ENCODE results near the gene STN1. TPM values are rescaled to one million over a fixed set of nuclear protein-coding genes. Genes with fewer than 3 reads are reported as not detected.

STN1 gene
- total RNA-seq, 1 donor from 2014 or later: 42.3 TPM

- intact Hi-C loops (cut with DNase I): loop anchor here (10.0 kb wide), 1 partner anchor 65 kb away; the partner anchor contains the start of gene SLK
- Histone ChIP-seq H3K9me3 (no peaks in the 10 kb centered on the region), H3K27ac (no peak overlapping the region), H3K36me3 (peaks cover 76% of the 10 kb centered on the region), H3K27me3 (no peaks in the 10 kb centered on the region), H3K4me1 (peaks cover 22% of the 10 kb centered on the region), H3K4me3 (no peak overlapping the region)
- no peak for DNase-seq
- TF ChIP-seq, protein P1, sequence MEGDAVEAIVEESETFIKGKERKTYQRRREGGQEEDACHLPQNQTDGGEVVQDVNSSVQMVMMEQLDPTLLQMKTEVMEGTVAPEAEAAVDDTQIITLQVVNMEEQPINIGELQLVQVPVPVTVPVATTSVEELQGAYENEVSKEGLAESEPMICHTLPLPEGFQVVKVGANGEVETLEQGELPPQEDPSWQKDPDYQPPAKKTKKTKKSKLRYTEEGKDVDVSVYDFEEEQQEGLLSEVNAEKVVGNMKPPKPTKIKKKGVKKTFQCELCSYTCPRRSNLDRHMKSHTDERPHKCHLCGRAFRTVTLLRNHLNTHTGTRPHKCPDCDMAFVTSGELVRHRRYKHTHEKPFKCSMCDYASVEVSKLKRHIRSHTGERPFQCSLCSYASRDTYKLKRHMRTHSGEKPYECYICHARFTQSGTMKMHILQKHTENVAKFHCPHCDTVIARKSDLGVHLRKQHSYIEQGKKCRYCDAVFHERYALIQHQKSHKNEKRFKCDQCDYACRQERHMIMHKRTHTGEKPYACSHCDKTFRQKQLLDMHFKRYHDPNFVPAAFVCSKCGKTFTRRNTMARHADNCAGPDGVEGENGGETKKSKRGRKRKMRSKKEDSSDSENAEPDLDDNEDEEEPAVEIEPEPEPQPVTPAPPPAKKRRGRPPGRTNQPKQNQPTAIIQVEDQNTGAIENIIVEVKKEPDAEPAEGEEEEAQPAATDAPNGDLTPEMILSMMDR (IDR thresholded peaks at IDR 0.05): no peak
- no peak for ATAC-seq
Observed at GRCh38 chr10:103899312-103899711, 18.7 kb downstream of the STN1 start.

DNA sequence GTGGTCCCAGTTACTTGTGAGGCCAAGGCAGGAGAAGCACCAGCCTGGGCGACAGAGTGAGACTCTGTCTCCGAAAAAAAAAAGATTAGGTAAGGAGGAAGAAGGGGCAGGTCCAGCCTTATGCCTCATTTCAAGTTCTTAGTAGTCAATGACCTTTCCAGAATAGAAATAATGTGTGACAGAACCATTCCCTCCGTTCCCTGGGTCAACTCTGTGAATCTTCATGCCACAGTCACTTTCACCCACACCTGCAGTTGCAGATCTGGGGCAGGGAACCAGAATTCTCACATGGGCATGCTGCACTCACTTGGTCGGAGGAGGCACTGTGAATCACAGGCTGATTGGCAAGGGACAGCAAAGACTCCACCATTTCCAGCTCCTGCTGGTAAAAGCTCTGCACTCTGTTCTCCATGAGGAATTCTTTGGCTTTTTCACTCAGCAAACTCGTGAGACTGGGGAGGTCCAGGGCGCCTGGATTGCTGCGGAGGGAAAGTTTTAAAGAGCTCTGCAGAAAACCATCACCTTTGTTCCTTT is 20.7 kb downstream of the STN1 start:
- Histone ChIP-seq H3K4me3 (no peak overlapping the region), H3K9me3 (no peaks in the 10 kb centered on the region), H3K27ac (no peak overlapping the region), H3K36me3 (peaks cover 60% of the 10 kb centered on the region), H3K4me1 (peaks cover 33% of the 10 kb centered on the region), H3K27me3 (no peaks in the 10 kb centered on the region)
- intact Hi-C loops (cut with DNase I): loop anchor here (10.0 kb wide), 1 partner anchor 67 kb away; the partner anchor contains the start of gene SLK
- no peak for DNase-seq
- ATAC-seq: no peak
- TF ChIP-seq, protein P1 (IDR thresholded peaks at IDR 0.05): no peak

DNA sequence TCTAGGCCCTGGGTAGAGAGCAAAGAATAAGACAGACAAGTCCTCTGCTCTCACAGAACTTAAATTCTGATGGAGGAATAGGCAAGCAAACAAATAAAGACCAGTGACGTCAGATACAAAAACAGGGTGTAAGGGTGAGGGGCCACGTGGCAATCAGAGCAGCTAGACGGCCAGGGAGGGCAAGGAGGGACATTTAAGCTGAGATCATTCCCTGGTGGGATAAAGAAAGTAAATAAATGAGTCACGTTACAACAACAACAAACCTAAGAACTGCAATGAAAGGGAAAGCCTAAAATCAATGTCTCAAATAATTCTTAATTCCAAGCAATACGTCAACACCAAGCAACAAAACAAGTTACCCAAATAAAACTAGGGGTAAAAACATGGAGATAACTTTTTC is 21.8 kb downstream of the STN1 start:
- Histone ChIP-seq H3K4me3 (no peak overlapping the region), H3K9me3 (no peaks in the 10 kb centered on the region), H3K4me1 (peaks cover 41% of the 10 kb centered on the region), H3K27me3 (no peaks in the 10 kb centered on the region), H3K27ac (peak overlapping the region; percentile 82), H3K36me3 (peaks cover 64% of the 10 kb centered on the region)
- ATAC-seq: no peak
- intact Hi-C loops (cut with DNase I): loop anchor here (10.0 kb wide), 1 partner anchor 69 kb away; the partner anchor contains the start of gene SLK
- TF ChIP-seq, protein P1 (IDR thresholded peaks at IDR 0.05): no peak
- DNase-seq: no peak

DNA sequence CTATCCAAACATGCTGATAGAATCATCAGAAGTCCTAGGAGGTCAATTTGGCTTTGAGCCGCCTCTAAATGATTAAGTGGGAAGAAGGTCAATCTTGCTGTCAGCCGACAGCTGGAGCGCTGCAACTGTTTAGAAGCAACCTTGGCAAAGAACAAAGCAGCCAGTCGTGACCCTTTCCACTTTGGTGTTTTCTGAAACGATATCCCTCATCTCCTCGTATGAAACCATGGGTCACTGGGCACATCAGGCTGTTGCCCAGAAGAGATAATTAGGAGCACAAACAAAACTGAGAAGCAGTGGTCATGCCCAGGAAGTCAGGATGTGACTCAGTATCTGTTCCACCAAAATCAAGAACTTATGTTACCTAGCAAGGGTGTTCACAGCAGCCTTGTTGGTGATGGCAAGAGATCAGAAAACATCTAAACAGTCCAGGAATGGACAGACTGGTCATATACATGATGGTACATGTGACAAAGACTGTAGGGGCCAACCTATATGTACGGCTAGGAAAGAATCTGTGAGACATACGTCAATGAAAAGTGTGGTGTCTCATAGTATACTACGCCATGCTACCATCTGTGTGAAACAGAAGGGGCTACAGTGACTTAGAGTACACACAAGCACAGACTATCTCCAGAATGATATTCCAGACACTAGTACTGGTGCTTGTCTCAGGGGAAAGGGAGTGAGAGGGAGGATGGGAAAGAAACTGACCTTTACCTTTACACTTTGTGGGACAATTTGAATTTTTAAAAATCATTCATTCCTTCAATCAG is 22.4 kb downstream of the STN1 start:
- H3K36me3 ChIP-seq: peaks cover 71% of the 10 kb centered on the region
- no peaks in the 10 kb centered on the region for H3K9me3 ChIP-seq
- intact Hi-C loops (cut with DNase I): loop anchor here (10.0 kb wide), 1 partner anchor 69 kb away; the partner anchor contains the start of gene SLK
- H3K4me1 ChIP-seq: peaks cover 46% of the 10 kb centered on the region
- no peak for DNase-seq
- H3K27me3 ChIP-seq: no peaks in the 10 kb centered on the region
- H3K27ac ChIP-seq: peak overlapping the region; percentile 82
- no peak overlapping the region for H3K4me3 ChIP-seq
- no peak for ATAC-seq
- TF ChIP-seq, protein P1 (IDR thresholded peaks at IDR 0.05): no peak

- Histone ChIP-seq H3K4me3 (no peak overlapping the region), H3K9me3 (no peaks in the 10 kb centered on the region), H3K27ac (peak overlapping the region; percentile 82), H3K27me3 (no peaks in the 10 kb centered on the region), H3K36me3 (peaks cover 61% of the 10 kb centered on the region), H3K4me1 (peaks cover 55% of the 10 kb centered on the region)
- TF ChIP-seq, protein P1 (IDR thresholded peaks at IDR 0.05): no peak
- intact Hi-C loops (cut with DNase I): loop anchor here (10.0 kb wide), 1 partner anchor 70 kb away; the partner anchor contains the start of gene SLK
- no peak for ATAC-seq
- DNase-seq: no peak
Observed at GRCh38 chr10:103894441-103894864, 23.5 kb downstream of the STN1 start.

Measured in upper lobe of right lung (tissue), 1 donor.